Caco-2 (cell line): ENCODE results near the gene PARD6G. TPM values are rescaled to one million over a fixed set of nuclear protein-coding genes. Genes with fewer than 3 reads are reported as not detected.

ENCODE experiments used
- BruUV-seq: library from RNA; stranded (reverse); fragments of 400-500 nt; replicated peaks from 2 replicates; lab custom pipeline; 2021; lab: Mats Ljungman, UMichigan
- CTCF ChIA-PET: fragments of 300-600 bp; sonication (Branson Sonifier 250); formaldehyde crosslinking; loops from one replicate; lab custom pipeline; 2022; ENCODE audit warnings: antibody characterized with exemption; lab: Charles Lee
- POLR2A ChIA-PET: fragments of 300-600 bp; sonication (Branson Sonifier 250); formaldehyde crosslinking; loops from one replicate; lab custom pipeline; 2022; ENCODE audit warnings: antibody characterized with exemption; lab: Charles Lee
- DNase-seq, 2 experiments: peaks; one replicate each; pipeline versions ENCODE4 v3.0.0 to v3.0.0-alpha.2; 2020 to 2022
- H3K27me3 ChIP-seq: replicated peaks from 2 replicates; pipeline ENCODE4 v1.6.0; 2011; ENCODE audit warnings: low read length; ENCODE audit not compliant: control insufficient read depth, insufficient read depth
- H3K36me3 ChIP-seq: 2 replicates; pipeline ENCODE4 v1.5.1; 2011; ENCODE audit warnings: low read length; ENCODE audit not compliant: control insufficient read depth, insufficient read depth
- H3K4me1 ChIP-seq: fragments of 250-450 bp; sonication (Bioruptor Pico); 2 replicates; pipeline ENCODE4 v1.5.1; 2020; ENCODE audit warnings: mild to moderate bottlenecking
- H3K4me3 ChIP-seq: 2 replicates; pipeline ENCODE4 v1.5.1; 2011; ENCODE audit warnings: low read depth, mild to moderate bottlenecking, control low read depth, low read length
- H3K9me3 ChIP-seq: fragments of 250-450 bp; sonication (Bioruptor Pico); 2 replicates; pipeline ENCODE4 v1.5.1; 2020; ENCODE audit warnings: mild to moderate bottlenecking, moderate library complexity
- H3K27ac Mint-ChIP-seq: one replicate; pipeline ENCODE4 v1.8.0; 2022; ENCODE audit warnings: mixed read lengths; ENCODE audit not compliant: unreplicated experiment
- H3K27me3 Mint-ChIP-seq: one replicate; pipeline ENCODE4 v1.8.0; 2022; ENCODE audit warnings: mixed read lengths; ENCODE audit not compliant: insufficient read depth, unreplicated experiment
- H3K36me3 Mint-ChIP-seq: one replicate; pipeline ENCODE4 v1.8.0; 2022; ENCODE audit warnings: mild to moderate bottlenecking, mixed read lengths; ENCODE audit not compliant: insufficient read depth, unreplicated experiment
- H3K4me1 Mint-ChIP-seq: one replicate; pipeline ENCODE4 v1.8.0; 2022; ENCODE audit warnings: low read depth, mixed read lengths; ENCODE audit not compliant: unreplicated experiment
- H3K4me3 Mint-ChIP-seq: one replicate; pipeline ENCODE4 v1.8.0; 2022; ENCODE audit warnings: mild to moderate bottlenecking, moderate library complexity, mixed read lengths; ENCODE audit not compliant: unreplicated experiment
- H3K9me3 Mint-ChIP-seq: one replicate; pipeline ENCODE4 v1.8.0; 2022; ENCODE audit warnings: mixed read lengths; ENCODE audit not compliant: unreplicated experiment
- intact Hi-C: fragments of 100-400 bp; cut with micrococcal nuclease; formaldehyde crosslinking; loops from one replicate; pipeline ENCODE4 v1.10.0; 2022; ENCODE audit not compliant: unreplicated experiment
- total RNA-seq: library from RNA; stranded (reverse); gene quantifications from 2 replicates; pipeline ENCODE4 v1.2.3, GENCODE V29; 2022
- TF ChIP-seq, protein P1 (sequence below), 2 experiments: fragments of 200-600 bp in 1 of 2; IDR thresholded peaks; 1 replicate in 1 of 2; 2 replicates in 1 of 2; pipeline versions ENCODE4 v1.5.1 to v1.8.0; 2011 to 2022; ENCODE audit warnings: antibody characterized with exemption in 1 of 2, control low read depth in 1 of 2, inconsistent platforms in 1 of 2, low read depth in 1 of 2, low read length in 1 of 2, mild to moderate bottlenecking in 1 of 2, moderate library complexity in 1 of 2; ENCODE audit not compliant: insufficient read depth in 1 of 2, severe bottlenecking in 1 of 2, unreplicated experiment in 1 of 2

The PARD6G gene
- total RNA-seq, 1 experiment from 2014 or later, result 1.3 TPM

DNA sequence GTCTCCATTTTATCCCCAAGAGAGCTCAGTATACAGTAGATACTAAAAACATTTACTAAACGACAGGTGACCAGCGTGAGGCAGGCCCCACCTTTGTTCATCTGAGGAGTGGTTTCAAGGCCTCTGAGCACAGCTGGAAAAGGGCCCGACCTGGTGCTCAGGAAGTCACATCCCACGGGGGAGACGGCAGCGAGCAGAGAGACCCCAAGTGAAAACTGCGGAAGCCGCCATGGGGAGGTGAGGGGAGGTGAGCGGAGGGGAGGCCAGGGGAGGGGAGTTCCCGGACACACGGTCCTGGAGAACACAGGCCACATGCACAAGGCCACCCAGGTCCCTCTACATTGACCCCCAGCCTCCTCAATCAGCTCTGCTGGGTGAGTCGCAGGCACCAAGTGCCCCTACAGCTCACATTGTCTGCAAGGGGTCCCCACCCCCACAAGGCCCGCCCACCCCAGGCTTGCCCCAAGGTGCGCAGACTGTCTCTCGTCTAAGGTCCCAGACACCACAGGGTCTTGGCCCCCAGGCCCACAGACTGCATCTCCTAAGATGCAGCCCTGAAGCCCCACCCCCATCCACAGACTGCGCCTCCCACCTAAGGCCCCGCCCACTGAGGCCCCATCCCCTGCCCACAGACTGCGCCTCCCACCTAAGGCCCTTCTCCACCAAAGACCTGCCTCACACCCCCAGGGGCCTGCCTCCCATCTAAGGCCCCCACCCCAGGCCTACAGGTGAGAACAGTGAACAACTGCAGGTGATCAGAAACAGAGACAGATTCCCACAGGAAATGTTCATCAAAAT lies 19.1 kb downstream of the PARD6G start:
- Mint-ChIP-seq H3K4me1 (no peaks in the 10 kb centered on the region), H3K4me3 (no peak overlapping the region), H3K9me3 (no peaks in the 10 kb centered on the region), H3K27ac (no peak overlapping the region), H3K27me3 (no peaks in the 10 kb centered on the region), H3K36me3 (no peaks in the 10 kb centered on the region)
- CTCF ChIA-PET, result no interaction called here
- POLR2A ChIA-PET, result no interaction called here
- no TSS peak for BruUV-seq
- no peak for DNase-seq
- no peaks in the 10 kb centered on the region for H3K9me3 ChIP-seq
- intact Hi-C loops, result no loop called here
- H3K4me3 ChIP-seq, result no peak overlapping the region
- H3K4me1 ChIP-seq, result no peaks in the 10 kb centered on the region
- TF ChIP-seq, protein P1, sequence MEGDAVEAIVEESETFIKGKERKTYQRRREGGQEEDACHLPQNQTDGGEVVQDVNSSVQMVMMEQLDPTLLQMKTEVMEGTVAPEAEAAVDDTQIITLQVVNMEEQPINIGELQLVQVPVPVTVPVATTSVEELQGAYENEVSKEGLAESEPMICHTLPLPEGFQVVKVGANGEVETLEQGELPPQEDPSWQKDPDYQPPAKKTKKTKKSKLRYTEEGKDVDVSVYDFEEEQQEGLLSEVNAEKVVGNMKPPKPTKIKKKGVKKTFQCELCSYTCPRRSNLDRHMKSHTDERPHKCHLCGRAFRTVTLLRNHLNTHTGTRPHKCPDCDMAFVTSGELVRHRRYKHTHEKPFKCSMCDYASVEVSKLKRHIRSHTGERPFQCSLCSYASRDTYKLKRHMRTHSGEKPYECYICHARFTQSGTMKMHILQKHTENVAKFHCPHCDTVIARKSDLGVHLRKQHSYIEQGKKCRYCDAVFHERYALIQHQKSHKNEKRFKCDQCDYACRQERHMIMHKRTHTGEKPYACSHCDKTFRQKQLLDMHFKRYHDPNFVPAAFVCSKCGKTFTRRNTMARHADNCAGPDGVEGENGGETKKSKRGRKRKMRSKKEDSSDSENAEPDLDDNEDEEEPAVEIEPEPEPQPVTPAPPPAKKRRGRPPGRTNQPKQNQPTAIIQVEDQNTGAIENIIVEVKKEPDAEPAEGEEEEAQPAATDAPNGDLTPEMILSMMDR (IDR thresholded peaks at IDR 0.05; ENCODE audit: insufficient read depth in 1 of 2, low read depth in 1 of 2, low read length in 1 of 2, severe bottlenecking in 1 of 2, unreplicated experiment in 1 of 2), result no peak
- no peaks in the 10 kb centered on the region for H3K27me3 ChIP-seq
- H3K36me3 ChIP-seq, result no peaks in the 10 kb centered on the region

DNA sequence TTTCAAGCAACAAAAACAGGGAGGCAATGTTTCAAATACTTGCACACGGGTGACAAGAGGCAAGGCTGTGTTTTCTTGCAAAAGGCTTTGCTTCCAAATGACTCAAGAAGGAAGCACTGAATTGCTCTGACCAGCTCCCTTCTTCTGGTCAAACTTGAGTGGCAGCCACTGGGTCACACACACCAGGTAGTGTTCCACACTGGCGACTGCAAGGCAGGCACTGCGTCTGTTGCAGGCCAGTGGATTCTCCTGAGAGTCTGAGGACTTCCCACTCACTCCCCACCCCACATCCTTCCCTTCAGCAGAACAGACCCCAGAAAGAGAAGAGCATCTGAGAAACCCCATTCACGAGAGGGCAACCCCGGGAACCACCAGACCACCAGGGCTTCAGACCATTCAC lies 19.8 kb downstream of the PARD6G start:
- H3K4me3 Mint-ChIP-seq, result no peak overlapping the region
- H3K4me3 ChIP-seq, result no peak overlapping the region
- H3K27me3 ChIP-seq, result no peaks in the 10 kb centered on the region
- BruUV-seq, result no TSS peak
- intact Hi-C loops, result no loop called here
- TF ChIP-seq, protein P1 (IDR thresholded peaks at IDR 0.05; ENCODE audit: insufficient read depth in 1 of 2, low read depth in 1 of 2, low read length in 1 of 2, severe bottlenecking in 1 of 2, unreplicated experiment in 1 of 2), result no peak
- H3K9me3 ChIP-seq, result no peaks in the 10 kb centered on the region
- no peaks in the 10 kb centered on the region for H3K36me3 Mint-ChIP-seq
- POLR2A ChIA-PET, result no interaction called here
- no peak for DNase-seq
- CTCF ChIA-PET, result no interaction called here
- no peaks in the 10 kb centered on the region for H3K27me3 Mint-ChIP-seq
- no peaks in the 10 kb centered on the region for H3K36me3 ChIP-seq
- H3K9me3 Mint-ChIP-seq, result no peaks in the 10 kb centered on the region
- no peaks in the 10 kb centered on the region for H3K4me1 ChIP-seq
- H3K27ac Mint-ChIP-seq, result no peak overlapping the region
- no peaks in the 10 kb centered on the region for H3K4me1 Mint-ChIP-seq

DNA sequence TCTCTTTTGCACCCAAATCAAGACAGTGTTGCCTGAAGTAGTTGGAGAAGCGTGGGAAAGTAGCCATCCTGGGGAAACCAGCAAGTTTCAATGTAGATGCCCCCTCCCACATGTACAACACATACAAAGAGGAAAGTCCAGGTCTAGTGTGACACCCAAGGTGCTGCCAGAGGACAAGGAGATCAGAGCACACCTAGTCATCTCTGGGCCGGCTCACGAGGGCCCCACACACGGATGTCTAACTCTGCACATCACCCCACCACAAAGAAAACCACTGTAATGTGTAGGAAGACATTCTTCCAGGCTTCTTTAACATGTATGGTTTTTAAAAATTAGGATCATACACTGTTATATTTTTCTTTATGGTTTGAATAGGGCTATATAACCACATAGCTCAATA lies 21.6 kb downstream of the PARD6G start:
- peaks cover 7% of the 10 kb centered on the region for H3K9me3 Mint-ChIP-seq
- Histone ChIP-seq H3K4me3 (no peak overlapping the region), H3K36me3 (no peaks in the 10 kb centered on the region), H3K9me3 (no peaks in the 10 kb centered on the region), H3K27me3 (no peaks in the 10 kb centered on the region), H3K4me1 (no peaks in the 10 kb centered on the region)
- POLR2A ChIA-PET, result no interaction called here
- TF ChIP-seq, protein P1 (IDR thresholded peaks at IDR 0.05; ENCODE audit: insufficient read depth in 1 of 2, low read depth in 1 of 2, low read length in 1 of 2, severe bottlenecking in 1 of 2, unreplicated experiment in 1 of 2), result no peak
- BruUV-seq, result no TSS peak
- DNase-seq, result no peak
- intact Hi-C loops, result no loop called here
- no peak overlapping the region for H3K4me3 Mint-ChIP-seq
- no peaks in the 10 kb centered on the region for H3K36me3 Mint-ChIP-seq
- CTCF ChIA-PET, result no interaction called here
- H3K4me1 Mint-ChIP-seq, result no peaks in the 10 kb centered on the region
- no peaks in the 10 kb centered on the region for H3K27me3 Mint-ChIP-seq
- H3K27ac Mint-ChIP-seq, result no peak overlapping the region
